HEK293T (cell line): ENCODE results near the gene HSPA6.

Experiments used
- ARNT ChIP-seq: fragments of 450-650 bp; IDR thresholded peaks from 2 replicates; pipeline ENCODE4 v1.6.1; 2017; ENCODE audit warnings: mild to moderate bottlenecking
- BHLHE40 ChIP-seq: fragments of 450-650 bp; IDR thresholded peaks from 2 replicates; pipeline ENCODE4 v1.6.1; 2016; ENCODE audit warnings: mild to moderate bottlenecking, moderate library complexity, borderline replicate concordance
- FOXA1 ChIP-seq: fragments of 450-650 bp; IDR thresholded peaks from 2 replicates; pipeline ENCODE4 v1.6.1; 2016; ENCODE audit warnings: mild to moderate bottlenecking
- FOXK2 ChIP-seq: fragments of 450-650 bp; IDR thresholded peaks from 2 replicates; pipeline ENCODE4 v1.6.1; 2016; ENCODE audit warnings: mild to moderate bottlenecking
- FOXM1 ChIP-seq: fragments of 450-650 bp; IDR thresholded peaks from 2 replicates; pipeline ENCODE4 v1.6.1; 2017; ENCODE audit warnings: mild to moderate bottlenecking, borderline replicate concordance
- LEF1 ChIP-seq: fragments of 450-650 bp; IDR thresholded peaks from 2 replicates; pipeline ENCODE4 v1.6.1; 2017; ENCODE audit warnings: mild to moderate bottlenecking, borderline replicate concordance
- NFRKB ChIP-seq: fragments of 450-650 bp; IDR thresholded peaks from 2 replicates; pipeline ENCODE4 v1.6.1; 2016; ENCODE audit warnings: mild to moderate bottlenecking, moderate library complexity
- SP1 ChIP-seq: fragments of 450-650 bp; IDR thresholded peaks from 2 replicates; pipeline ENCODE4 v1.6.1; 2017
- TF ChIP-seq, protein P1 (sequence below): fragments of 450-650 bp; IDR thresholded peaks from 2 replicates; pipeline ENCODE4 v1.6.1; 2016

- no peak for TF ChIP-seq SP1
- TF ChIP-seq FOXM1, result no peak
- TF ChIP-seq BHLHE40, result no peak
- TF ChIP-seq LEF1, result no peak
- TF ChIP-seq, protein P1, sequence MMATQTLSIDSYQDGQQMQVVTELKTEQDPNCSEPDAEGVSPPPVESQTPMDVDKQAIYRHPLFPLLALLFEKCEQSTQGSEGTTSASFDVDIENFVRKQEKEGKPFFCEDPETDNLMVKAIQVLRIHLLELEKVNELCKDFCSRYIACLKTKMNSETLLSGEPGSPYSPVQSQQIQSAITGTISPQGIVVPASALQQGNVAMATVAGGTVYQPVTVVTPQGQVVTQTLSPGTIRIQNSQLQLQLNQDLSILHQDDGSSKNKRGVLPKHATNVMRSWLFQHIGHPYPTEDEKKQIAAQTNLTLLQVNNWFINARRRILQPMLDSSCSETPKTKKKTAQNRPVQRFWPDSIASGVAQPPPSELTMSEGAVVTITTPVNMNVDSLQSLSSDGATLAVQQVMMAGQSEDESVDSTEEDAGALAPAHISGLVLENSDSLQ, result no peak
- no peak for TF ChIP-seq NFRKB
- no peak for TF ChIP-seq ARNT
- TF ChIP-seq FOXA1, result no peak
- no peak for TF ChIP-seq FOXK2
These were observed 25.3 kb downstream of the HSPA6 start, which contains the start of gene FCGR3A for GRCh38 chr1:161549652-161550051.
